ENCODE measurements around the gene ZBTB5.
"Not testable (repeated sequence)": the region's sequence is repeated elsewhere in the genome, so short reads cannot be mapped to it uniquely, and the experiment has no call there.

ZBTB5 gene

DNA sequence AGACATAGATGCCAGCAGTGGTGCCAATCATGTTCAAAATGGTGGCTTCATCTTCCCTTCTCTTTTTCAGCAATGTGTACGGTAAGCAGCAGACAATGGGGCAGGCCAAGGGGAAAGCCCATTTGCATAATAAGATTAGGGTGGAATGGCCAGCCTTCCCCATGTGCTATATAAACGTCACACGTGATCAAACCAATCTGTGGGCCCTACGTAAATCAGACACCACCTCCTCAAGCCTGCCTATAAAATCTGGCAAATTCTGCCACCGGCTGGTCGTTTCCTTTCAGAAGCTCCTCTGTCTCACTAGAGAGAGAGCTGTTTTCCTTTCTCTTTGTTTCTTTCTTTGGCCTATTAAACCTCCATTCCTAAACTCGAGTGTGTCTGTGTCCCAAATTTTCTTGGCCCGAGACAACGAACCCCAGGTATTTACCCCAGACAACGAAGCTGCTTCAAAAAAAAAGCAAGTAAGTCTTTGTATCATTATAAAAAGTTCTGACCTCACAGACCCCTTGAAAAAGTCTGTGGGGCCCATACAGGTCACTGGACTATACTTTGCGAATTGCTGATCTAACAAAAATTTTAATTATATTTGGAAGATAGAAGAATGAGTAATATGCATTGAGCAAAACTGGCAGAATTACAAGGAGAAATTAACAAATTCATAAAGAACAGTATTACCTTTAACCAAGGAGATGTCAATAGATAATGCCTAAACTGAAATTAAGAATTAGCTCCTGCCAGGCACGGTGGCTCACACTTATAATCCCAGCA, 15.2 kb downstream of the ZBTB5 start:
- DNase-seq (ENCODE audit: low read depth, low spot score): no peak

DNA sequence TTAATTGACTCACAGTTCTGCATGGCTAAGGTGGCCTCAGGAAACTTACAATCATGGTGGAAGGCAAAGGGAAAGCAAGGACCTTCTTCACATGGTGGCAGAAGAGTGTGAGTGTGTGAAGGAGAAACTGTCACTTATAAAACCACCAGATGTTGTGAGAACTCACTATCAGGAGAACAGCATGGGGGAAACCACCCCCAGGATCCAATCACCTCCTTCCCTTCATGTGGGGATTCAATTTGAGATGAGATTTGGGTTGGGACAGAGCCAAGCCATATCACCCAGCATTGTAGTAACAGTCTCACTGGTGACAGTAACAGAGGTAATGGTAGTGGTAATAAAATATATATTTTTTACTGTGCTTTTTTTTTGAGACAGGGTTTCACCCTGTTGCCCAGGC, 18.1 kb downstream of the ZBTB5 start:
- DNase-seq (ENCODE audit: low read depth, low spot score): no peak

DNA sequence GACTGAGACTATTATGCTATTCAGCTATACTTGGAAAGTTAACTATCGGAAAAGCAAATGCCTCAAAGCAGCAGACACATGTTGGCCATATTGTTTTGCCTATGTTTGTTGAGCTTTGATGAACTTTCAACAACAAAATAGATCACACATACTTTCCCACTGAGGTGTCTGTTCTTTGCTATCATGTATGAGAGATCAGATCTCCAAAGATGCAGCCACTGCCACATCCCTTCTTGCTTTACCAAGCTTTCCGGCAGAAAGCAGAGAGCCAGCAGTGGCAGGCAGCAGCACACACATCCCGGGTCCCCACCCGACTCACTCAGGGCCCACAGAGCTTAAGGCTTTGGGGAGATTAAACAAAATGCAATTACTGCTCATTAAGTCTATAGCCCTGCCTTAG, 18.8 kb downstream of the ZBTB5 start:
- no peak for DNase-seq (ENCODE audit: low read depth, low spot score)

DNA sequence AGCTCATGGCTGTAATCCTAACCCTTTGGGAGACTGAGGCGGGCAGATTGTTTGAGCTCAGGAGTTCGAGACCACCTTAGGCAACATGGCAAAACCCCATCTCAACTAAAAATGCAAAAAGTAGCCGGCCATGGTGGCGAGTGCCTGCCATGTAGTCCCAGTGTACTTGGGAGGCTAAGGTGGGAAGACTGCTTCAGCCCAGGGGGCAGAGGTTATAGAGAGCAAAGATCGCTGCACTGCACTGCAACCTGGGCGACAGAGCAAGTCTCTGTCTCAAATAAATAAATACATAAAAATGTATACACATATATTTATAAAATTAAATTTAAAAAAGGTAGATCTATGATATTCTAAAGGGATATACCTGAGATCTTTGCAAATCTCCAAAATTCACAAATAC, 19.4 kb downstream of the ZBTB5 start:
- DNase-seq (ENCODE audit: low read depth, low spot score): no peak

DNA sequence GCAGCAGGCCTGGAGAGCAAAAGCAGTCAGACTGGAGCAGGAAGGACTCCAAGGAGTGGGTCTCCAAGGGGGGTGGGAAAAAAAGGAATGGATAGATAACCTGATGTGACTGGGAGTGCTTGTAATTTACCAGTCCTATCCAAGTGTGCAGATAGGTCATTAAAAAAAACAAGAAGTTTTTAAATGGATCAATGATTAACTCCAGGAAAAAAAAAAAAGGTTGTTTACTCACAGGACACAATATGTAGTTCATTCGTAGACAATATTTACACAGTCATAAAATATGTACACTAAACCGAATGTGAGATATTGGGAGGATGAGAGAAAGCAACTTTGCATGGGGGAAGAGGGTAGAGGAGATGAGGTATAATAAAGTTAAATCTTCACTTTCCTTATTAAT, 20.4 kb downstream of the ZBTB5 start:
- DNase-seq (ENCODE audit: low read depth, low spot score): no peak

DNA sequence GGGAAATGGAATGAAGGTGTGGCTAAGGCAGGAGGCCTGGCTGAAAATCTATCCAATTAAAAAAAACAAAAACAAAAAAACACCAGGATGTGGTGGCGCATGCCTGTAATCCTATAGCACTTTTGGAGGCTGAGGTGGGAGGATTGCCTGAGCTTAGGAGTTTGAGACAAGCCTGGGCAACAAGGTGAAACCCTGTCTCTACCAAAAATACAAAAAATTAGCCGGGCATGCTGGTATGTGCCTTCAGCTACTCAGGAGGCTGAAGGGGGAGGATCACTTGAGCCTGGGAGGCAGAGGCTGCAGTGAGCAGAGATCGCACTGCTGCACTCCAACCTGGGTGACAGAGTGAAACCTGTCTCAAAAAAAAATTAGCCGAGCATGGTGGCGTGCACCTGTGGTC, 21.7 kb downstream of the ZBTB5 start:
- no peak for DNase-seq (ENCODE audit: low read depth, low spot score)

DNA sequence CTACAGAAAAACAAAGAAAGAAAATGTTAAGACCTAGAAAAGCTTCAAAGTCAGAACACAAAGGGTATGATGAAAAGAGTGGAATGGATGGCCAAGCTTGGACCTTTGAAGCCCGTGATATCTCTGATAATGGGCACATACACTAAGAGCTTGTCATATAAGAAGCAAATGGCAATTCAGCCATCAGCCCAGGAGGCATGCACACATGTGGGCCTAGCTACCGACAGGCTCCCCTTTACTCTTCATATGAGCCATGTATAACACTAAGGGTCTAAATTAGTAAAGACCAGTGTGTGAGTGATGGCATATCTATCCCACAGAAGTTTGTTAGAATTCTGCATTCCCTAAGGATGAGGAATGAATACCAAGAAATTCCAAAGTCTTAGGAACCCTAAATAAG, 22.7 kb downstream of the ZBTB5 start:
- DNase-seq (ENCODE audit: low read depth, low spot score): no peak

DNA sequence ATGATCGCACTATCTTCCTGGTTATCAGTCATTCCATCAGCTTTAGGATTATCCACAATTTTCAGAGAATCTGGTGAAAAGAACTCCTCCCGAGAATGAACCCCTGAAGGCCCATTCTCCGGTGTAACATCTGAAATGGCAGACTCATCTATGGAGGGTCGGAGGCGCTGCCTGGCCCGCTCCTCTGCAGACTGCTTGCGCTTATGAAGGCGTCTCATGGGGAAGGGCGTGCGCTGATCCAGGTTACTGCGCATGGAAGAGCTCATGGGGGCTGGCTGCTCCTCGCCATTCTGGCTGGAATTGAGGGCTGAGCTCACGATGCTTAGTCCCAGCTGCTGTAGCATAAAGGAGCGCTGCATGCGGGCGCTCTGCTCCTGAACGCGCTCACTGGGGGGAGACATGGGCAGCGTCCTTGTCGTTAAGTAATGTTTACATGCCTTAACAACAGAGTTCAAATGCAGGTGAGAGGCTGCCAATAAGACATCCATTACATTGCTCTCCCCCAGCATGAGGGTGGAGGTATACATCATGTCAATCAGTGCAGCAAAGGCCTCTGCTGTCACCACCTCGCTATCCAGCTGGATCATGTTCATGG, 23.4 kb downstream of the ZBTB5 start:
- DNase-seq (ENCODE audit: low read depth, low spot score): no peak

DNA sequence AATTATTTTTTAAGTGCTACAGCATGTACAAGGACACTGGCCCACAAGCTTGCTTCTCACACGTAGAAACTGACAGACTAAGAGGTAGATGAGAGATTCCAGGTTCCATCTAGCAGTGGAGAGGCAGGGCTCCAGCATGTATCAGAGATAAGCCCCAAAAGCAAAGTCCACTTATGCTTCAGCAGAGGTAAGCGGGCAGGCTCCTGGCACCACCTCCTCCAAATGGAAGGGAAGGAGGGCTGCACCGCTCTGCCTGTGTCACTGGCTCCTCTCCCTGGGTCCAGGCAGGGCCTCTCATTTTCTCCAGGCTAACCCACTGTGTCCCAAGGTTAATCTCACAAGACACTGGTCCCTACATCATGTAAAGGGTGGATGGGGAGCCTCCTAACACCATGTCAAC, 26.9 kb downstream of the ZBTB5 start:
- DNase-seq (ENCODE audit: low read depth, low spot score): no peak

DNA sequence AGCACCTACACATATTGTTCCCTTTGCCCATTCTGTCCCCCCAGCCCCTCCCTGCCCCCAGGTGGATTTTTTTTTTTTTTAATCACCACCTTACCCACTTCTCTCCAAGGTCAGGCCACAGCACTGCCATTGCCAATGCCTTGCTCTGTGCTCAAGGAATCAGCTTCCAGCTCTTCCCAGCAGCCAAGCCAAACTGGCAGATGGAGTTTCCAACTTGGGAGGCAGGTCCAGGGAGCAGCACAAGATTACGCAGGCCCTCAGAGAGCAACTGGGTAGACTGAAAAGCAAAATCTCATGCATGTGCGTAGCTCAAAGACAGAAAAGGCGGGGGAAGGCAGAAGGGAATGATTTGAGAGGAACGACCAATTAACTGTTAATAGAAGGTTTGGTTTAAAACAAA, 27.6 kb downstream of the ZBTB5 start:
- DNase-seq (ENCODE audit: low read depth, low spot score): no peak

DNA sequence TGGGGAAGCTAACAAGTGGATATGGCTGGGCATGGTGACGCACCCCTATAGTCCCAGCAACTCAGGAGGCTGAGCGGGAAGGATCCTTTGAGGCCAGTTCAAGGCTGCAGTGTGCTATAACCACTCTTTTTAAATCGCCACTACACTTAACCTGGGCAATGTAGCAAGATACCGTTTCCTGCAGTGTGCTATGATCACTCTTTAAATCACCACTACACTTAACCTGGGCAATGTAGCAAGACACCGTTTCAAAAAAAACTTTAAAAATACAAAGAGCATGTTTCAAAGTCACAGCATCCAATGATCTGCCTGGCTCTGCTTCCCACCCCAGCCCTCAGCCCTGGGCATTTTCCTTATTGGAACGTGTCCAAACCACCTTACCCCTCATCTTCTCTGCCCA, 28.2 kb downstream of the ZBTB5 start:
- no peak for DNase-seq (ENCODE audit: low read depth, low spot score)

DNA sequence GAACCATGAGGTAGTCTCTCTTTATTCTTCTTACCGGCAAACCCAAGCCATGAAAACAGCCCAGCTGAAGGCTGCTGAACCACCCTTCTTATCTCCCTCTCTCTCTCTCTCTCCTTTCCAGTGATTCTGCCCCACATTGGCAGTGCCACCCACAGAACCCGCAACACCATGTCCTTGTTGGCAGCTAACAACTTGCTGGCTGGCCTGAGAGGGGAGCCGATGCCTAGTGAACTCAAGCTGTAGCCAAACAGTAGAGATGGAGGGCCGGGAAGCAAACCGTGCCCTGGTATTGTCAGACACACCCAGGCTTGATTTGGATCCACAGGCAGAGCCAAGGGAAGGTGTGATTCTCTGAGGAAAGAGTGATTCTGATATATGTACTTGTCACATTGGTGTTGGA, 28.7 kb downstream of the ZBTB5 start:
- no peak for DNase-seq (ENCODE audit: low read depth, low spot score)

DNA sequence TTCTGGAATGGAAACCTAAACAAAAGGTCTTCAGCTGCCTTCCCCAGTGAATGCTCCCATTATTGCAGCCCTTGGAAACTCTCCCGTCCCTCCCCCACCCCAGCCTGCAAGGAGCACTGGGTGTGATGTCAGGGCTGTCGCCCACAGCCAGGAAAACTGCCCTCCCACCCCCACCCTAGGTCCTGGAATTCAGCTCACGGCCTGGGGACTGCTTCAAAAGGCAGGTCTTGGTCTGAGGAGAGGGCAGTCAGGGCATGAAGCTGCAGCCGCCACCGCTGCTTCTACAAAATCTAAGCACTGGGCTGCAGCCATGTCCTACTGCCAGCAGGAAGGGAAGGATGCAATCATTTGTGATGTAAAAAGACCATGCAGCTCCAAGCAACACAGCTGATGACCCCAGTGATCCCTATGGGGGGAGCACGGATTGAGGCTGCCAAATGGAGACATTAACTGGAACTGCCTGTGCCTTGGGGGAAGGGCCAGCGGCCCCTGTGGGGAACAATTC, 31.3 kb downstream of the ZBTB5 start:
- DNase-seq (ENCODE audit: low read depth, low spot score): no peak

DNA sequence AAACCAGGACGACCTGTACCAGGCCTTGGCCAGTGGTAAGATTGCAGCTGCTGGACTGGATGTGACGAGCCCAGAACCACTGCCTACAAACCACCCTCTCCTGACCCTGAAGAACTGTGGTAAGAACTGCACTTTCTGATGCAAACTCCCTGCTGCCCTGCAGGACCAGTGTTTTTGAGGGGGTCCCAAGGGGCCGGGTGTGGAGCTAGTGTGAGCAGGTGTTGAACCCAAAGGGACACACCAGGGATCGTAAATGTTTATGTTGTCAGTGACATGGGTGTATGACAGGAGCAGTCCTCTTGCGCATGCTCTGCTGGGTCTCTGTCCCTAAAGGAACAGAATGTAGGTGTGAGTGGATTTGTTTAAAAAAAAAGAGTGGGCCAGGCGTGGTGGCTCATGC, 33.2 kb downstream of the ZBTB5 start:
- no peak for DNase-seq (ENCODE audit: low read depth, low spot score)

DNA sequence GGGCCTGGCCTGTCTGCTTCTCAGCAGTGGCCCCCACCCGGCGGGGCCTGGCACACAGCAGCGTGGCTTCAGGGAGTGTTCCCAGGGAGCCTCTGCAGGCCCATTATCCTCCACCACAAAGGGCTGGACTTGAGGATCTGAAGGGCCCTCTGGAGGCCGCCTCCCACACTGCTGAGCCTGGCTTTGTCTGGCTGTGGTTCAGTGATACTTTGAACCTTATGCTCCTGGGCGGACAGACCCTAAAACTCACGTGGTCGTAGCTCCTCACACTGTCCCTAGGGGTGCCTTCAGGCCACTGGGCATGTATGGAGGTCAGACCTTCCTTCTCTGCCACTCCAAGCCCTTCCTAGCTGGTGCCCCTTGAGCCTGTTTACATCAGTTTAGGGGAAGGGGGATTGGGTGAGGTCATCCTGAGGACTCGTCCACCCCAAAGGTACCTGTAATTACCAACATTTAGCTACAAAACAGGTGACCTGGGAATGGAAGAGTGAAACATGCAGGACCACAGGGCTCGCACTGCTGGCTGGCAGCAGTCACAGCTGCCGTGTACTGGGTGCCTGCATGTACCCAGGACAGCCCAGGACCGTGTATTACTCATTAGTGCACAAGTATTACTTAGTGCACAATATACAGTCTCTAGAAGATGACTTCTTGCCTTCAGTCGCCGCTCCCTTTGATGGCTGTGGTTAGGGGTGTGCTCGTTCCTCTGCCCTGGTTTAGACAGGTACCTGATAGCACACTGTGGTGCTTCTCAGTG, 34.2 kb downstream of the ZBTB5 start:
- DNase-seq (ENCODE audit: low read depth, low spot score): no peak

DNA sequence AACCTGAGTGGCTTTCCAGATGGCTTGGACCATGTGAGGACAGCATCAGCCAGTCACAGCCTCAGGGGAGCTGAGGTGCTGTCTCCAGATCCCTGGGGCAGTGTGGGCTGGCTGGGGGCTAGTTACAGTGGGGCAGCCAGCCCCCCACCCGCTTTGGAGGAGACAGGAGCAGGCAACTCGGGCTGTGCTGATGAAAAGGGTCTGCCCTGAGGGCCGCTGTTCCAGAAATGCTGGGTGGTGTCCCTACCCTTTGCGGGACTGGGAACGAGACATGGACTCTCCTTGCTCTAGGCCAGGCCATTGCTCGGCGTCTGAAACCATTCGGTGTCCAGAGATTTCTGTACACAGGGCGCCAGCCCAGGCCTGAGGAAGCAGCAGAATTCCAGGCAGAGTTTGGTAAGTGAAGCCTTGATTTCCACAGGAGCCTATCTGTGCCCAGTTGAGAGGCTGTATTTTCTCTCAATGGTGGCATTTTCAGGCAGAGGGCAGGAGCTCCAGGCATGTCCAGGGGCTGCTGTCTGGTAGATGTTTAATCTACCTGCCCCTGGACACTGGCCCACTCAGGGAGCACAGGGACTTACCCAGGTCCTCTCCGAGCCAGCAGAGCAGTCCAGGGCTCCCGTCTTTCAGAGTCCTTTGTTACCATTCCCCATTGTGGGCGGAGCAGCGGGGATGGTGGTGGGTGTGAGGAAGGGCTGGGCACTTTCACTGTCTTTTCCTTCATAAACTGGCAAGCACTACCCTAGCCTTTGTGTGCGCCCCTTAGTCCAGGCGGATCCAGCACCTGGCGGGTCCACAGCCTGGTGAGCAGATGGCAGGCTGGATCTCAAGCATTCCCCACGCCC, 35.6 kb downstream of the ZBTB5 start:
- no peak for DNase-seq (ENCODE audit: low read depth, low spot score)

DNA sequence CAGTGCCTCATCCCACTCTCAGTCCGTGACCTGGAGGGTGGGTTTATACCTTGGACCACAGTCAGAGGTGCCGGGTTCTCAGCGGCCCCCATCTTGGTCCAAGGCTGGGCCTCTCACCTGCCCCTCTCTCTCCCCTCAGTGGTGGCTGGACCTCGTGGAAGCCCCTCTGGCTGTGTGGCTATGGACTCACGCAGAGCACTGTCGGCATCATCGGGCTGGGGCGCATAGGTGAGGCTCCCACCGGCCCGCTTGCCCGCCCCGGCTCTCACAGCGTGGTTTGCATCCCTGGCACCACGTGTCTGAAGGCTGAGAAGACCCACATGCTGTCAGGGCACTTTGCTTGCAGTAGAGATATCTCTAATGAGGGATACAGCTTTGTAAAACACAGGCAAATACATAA, 36.9 kb downstream of the ZBTB5 start:
- DNase-seq (ENCODE audit: low read depth, low spot score): no peak

DNA sequence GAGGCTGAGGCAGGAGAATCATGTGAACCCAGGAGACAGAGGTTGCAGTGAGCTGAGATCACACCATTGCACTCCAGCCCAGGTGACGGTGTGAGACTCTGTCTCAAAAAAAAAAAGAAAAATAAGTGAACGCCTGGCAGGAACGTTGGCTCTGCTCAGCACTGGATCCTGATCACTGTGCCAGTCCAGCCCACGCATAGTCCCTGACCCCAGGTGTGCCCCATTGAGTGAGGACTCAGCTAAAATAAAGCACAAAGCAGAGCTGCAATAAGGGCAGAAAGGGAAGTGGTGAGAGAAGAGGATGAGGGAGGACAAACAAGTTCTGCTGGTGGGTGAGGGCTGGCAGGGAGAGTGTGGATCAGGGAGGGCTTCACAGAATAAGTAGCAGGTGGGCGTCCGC, 38.4 kb downstream of the ZBTB5 start:
- no peak for DNase-seq (ENCODE audit: low read depth, low spot score)

DNA sequence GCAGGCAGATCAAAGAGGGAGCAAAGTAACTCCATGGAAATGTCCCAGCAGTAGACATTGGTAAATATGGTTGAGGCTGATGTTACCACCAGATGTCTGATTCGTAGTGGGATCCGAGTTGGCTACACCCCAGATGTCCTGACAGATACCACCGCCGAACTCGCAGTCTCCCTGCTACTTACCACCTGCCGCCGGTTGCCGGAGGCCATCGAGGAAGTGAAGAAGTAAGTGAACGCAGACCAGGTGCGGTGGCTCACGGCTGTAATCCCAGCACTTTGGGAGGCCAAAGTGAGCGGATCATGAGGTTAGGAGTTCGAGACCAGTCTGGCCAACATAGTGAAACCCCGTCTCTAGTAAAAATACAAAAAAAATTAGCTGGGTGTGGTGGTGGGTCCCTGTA, 38.8 kb downstream of the ZBTB5 start:
- not testable (repeated sequence) for DNase-seq (ENCODE audit: low read depth, low spot score)

DNA sequence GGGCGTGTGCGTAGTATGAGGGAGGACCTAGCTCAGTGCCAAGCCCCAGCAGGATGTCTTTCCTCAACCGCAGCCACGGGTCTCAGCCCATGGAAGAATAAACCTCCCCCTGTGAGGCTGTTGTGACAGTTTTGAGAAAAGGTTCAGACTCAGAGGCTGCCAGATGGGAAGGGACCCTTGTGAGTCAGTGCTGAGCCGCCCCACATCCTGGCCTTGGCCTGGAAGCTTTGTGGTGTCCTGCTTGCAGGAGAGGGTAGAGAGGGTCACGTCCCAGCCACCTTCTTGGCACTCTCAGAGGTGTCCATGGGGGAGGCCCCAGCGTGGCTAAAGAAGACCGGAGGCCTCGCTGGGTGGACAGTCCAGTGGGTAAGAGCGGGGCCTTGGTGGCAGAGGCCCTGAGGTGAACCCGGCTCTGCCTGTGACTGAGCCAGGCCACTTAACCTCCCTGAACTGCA, 39.9 kb downstream of the ZBTB5 start:
- peak; percentile 41 for DNase-seq (ENCODE audit: low read depth, low spot score)

DNA sequence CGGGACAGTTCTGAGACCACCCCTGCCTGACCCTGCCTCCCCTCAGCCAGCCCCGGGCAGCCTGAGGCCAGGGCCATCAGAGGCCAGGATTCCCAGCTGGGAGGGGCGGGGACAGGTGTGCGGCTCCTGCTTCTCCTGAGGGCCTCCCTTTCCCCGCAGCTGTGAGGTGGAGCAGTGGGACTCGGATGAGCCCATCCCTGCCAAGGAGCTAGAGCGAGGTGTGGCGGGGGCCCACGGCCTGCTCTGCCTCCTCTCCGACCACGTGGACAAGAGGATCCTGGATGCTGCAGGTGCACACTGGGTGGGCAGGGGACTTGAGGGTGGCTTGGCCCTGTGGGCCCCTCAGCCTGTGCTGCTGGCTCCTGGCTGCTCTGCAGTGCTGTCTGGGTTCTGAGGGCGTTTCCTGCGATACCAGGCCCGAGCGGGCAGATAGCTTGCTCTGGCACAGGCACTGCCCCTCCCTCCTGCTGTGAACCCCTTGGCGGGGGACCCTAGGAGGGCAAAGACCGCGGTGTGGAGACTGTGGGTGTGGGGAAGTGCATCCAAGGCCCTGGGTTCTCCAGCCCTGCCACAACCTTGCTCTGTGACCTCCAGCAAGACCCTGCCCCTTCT, 40.5 kb downstream of the ZBTB5 start:
- no peak for DNase-seq (ENCODE audit: low read depth, low spot score)
